Keratinocyte (primary cell): ENCODE results near the gene SAFB.

Experiments used
- CTCF ChIP-seq, 3 experiments: IDR thresholded peaks in 1 of 3; conservative IDR thresholded peaks in 1 of 3; optimal IDR thresholded peaks in 1 of 3; 2 replicates in 2 of 3; 3 replicates in 1 of 3; pipeline versions ENCODE3 to v1.5.1; 2011; ENCODE audit warnings: low read length in 3 of 3, mild to moderate bottlenecking in 3 of 3, moderate library complexity in 2 of 3, control low read depth in 1 of 3, inconsistent platforms in 1 of 3; ENCODE audit not compliant: insufficient read depth in 2 of 3; ENCODE audit errors: extremely low read depth in 1 of 3
- EZH2 ChIP-seq: IDR thresholded peaks from one replicate; pipeline ENCODE4 v1.6.1; 2012; ENCODE audit warnings: inconsistent platforms, mild to moderate bottlenecking, low read length, moderate library complexity

- TF ChIP-seq EZH2 (no peak), CTCF (optimal IDR thresholded peaks at IDR 0.05 in 1 of 3, IDR thresholded peaks at IDR 0.05 in 1 of 3, conservative IDR thresholded peaks at IDR 0.05 in 1 of 3; ENCODE audit: extremely low read depth in 1 of 3, insufficient read depth in 2 of 3, low read length in 3 of 3) (no peak)
Measured at GRCh38 chr19:5677580-5677979, 54.7 kb downstream of the SAFB start.
